GM21825 (cell line): ENCODE measurements around the gene CCDC78.
"Not testable (repeated sequence)": the region's sequence is repeated elsewhere in the genome, so short reads cannot be mapped to it uniquely, and the experiment has no call there.

Source experiments
- ATAC-seq: cut with Tn5 transposase; IDR thresholded peaks from one replicate; pipeline ENCODE4 v1.9.1; 2021; ENCODE audit warnings: mild to moderate bottlenecking, moderate library complexity; ENCODE audit not compliant: unreplicated experiment

The CCDC78 gene

DNA sequence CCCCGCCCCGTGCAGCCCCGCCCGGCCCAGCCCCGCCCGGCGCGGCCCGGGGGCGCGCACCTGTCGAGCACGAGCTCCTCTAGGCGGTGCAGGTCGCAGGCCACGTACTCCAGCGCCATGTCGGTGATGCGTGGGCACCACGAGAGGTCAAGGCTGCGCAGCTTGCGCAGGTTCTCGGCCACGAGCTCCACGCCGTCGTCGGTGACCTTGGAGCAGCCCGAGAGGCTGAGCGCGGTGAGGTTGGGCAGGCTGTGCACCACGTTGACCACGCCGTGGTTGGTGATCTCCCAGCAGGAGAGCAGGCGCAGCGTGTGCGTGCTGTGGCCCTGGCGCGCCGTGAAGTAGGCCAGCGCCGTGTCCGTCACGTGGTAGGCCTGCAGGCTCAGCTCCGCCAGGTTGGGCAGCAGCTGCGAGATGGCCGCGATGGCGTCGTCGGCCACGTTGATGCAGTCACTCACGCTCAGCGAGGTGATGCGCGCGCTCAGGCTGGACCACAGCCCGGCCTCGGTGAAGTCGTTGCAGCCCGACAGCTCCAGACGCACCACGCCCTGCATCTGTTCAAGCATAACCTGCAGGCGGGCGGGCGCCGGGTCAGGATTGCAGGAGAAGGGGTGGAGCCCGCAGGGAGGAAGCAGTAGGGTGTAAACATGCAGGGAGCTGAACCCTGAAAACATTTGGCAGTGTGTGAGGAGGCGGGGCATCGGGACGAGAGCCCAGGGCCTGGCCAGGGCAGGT, 30.7 kb downstream of the CCDC78 start:
- ATAC-seq, result no peak

DNA sequence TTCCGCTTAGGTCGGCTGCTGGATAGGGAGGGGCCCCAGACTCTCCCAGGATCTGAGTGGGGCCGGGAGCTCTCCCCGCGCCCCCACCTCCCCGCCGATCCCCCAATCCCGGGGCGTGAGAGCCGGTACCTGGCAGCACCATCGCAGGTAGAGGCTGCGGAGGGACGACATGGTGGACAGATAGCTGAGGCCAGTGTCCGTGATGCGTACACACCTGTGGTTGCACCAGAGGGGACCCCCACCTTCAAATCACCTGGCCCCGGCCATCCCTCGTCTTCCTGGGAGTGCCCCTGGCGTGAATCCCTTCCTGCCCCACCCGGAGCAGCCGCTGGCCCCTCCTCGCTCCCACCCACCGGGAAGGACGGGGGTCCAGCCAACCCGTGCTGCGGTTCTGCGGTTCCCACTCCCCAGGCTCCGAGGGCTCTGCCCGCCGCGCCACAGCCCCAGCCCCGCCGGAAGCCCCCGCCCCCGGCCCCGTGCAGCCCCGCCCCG, 31.3 kb downstream of the CCDC78 start:
- ATAC-seq, result no peak

DNA sequence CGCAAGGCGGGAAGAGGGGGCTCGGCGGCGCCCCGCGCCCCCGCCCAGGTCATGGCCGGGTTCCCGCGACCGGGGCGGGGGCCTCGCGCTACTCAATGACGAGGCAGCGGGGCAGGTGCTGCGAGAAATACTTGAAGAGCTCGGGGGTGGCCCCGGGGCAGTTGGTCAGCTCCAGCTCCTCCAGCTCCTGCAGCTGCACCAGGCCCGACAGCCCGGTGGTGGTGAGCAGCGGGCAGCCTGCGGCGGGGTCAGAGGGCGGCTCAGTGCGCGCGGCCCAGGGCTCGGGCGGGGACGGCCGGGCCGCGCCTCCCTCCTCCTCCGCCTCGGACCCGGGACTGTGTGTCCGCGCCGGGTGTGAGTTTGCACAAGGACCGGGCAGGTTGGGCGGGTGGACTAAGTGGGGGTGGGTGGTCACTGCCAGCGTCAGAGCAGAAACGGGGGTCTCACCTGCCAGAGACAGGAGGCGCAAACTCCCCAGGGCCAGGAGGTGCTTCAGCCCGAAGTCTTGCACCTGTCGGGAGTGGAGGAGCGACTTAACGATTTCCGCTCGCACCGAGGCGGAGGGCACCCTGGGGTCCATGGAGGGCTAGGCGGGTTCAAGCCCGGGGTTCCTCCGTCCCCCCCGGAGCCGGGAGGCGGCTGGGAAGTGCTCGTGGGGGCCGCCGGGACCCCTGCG, 31.9 kb downstream of the CCDC78 start:
- ATAC-seq, result no peak

DNA sequence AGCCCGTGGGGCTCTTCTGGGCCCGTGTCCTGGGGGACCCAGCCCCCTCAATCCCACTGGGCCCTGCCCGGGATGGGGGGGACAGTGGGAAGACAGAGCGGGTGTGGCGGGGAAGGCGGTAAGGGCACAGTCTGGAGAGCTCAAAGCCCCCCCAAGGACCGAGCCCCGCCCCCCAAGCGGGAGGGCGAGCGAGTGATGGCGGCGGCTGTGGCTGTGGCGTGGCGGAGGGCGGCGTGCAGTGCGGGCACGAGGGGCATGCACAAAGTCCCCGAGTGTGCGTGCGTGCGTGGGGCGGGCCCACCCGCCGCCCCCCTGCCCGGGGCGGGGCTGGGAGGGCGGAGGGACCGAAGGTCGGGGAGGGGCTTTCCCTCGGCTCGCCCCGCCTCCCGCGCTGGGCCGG, 32.5 kb downstream of the CCDC78 start:
- ATAC-seq, result no peak

DNA sequence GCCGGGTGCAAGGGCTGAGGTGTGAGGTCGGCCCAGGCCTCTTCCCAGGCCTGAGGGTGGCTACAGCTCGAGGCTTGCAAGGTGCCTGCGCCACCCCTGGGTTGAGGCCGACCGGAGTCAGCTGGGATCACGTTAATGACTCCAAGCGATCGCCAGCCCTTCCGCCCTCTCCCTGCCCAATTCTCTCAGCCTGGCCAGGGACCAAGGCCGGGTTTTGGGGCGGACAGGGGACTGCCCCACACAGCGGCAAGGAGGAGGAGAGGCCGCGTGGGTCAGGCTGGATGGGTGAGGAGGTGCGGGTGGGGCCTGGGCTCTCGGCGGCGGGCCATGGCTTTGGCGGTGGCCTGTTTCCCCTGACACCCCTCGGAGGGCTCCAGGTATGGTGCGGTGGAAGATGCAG, 32.9 kb downstream of the CCDC78 start:
- no peak for ATAC-seq

DNA sequence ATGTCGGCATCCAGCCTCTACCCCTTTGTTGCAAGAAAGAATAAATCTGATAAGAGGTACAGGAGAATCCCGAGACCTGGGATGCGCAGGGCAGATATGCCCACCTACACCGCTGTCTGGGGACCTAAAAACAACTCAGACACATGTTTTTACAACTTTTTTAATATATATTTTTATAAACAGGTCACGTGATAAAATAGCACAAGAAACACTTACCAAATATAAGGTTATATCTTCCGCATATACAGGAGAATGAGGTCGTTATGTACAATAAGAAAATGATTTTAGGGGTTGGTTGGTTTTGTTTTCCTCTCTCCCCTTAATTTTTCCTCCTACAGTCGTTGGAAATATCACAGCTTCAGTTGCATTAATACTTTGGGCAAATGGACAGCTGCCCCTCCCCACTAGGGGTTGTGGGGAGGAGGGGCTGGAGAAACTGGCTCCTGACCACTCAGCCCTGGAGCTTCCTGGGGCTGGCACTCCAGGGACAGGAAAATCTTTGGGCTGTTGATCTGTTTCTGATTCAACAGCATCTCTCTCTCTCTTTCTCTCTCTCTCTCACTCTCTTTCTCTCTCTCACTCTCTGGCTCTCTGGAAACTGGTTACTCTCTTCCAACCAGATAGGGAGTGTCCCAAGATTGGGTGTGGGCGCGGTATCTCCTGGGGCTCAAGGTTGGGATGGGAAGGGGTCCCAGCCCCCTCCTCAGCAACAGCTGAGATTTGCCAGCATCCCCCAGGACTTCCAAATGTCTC, 33.7 kb downstream of the CCDC78 start:
- ATAC-seq, result no peak

DNA sequence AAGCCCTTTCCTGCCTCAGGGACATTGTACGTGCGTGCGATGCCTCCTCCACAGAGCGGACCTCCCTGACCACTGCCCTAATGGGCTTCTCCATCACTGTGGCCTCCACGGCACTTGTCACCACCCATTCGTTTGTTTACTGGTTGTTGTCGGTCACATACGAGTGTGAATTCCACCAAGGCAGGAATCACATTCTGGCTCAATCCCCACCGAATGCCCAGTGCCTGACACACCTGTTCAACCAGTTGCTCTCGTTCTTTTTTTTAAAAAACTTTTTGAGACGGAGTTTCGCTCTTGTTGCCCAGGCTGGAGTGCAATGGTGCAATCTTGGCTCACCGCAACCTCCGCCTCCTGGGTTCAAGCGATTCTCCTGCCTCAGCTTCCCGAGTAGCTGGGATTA, 35.0 kb downstream of the CCDC78 start:
- ATAC-seq, result not testable (repeated sequence)

DNA sequence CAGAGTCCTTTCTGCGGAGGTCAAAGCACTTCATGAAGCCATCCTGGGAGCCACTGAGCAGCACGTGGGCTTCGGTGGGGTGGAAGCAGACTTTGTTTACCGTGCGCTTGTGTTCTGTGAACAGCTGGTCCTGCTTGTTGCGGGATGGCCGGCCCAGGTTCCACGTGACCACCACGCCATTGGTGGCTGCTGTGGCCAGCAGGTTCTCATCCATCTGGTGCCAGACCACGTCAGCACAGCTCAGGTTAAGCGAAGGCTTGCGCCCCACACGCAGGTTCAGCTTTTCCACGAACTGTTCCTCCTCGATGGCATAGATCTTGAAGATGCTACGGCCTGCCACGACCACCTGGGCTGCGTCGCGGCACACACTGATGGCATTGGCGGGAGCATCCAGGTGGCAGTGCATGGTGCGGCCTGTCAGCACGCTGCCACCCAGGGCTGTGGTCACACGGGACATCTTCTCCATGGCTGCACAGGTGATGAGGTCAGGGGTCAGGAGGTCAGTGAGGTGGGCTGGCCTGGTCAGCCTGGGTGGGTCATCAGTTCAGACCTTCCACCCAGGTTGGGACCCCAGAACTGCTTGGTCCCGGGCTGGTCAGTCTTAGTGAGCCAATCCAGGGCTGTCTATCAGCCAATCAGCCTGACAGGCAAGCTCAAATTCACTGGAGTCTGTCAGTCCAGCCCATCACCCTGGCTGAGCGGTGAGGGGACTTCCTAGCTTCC, 36.9 kb downstream of the CCDC78 start:
- ATAC-seq, result no peak

DNA sequence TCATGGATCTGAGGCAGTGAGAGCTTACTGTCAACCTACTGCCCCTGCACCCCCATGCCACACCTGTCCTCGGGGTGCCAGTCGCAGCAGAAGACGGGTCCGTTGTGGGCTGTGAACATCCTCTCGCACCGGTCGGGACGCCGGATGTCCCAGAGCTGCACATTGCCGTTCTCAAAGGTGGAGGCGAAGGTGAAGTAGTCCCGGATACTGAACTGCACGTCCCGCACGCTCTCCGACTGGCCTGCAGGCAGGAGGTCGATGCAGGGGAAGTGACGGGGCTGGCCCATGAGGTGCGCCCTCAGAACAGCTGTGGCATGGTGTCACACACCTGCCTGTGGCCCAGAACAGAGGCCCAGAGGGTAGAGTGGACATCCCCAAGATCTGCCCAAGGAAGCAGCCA, 38.7 kb downstream of the CCDC78 start:
- ATAC-seq, result no peak

DNA sequence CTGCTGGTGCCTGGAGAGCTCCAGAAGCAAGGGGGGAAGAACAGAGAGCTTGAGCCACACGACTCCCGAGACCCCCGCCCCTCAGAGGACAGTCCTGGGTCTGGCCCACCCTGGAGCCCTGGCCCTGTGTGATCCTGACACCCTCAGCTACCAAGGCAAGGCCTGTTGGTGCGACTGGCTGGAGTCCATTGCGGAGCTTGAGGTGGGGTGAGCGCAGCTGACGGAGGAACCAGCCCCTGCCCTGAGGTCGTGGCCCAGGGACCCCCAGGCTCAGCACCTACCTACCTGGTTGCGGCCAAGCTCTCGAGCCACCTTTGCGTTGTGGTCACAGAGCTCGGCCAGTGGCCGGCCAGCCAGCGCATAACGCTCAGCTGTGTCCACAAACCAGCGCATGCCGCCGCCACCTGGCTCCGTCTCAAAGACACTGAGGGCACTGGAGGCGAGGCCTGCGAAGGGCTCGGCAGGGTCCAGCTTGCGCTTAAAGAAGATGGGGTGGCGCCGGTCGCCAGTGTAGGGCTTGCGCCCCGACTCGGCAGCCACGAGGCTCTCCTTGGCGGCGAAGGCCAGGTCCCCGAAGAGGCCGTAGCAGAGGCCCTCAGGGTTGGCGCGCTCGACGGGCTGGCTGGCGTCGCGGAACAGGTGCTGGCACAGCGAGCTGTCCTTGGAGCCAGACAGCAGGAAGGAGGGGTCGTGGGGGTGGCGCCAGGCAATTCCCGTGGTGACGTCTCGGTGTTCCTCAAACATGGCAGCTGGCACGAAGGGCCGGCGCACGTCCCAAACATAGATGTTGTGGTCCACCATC, 39.6 kb downstream of the CCDC78 start:
- ATAC-seq, result no peak

DNA sequence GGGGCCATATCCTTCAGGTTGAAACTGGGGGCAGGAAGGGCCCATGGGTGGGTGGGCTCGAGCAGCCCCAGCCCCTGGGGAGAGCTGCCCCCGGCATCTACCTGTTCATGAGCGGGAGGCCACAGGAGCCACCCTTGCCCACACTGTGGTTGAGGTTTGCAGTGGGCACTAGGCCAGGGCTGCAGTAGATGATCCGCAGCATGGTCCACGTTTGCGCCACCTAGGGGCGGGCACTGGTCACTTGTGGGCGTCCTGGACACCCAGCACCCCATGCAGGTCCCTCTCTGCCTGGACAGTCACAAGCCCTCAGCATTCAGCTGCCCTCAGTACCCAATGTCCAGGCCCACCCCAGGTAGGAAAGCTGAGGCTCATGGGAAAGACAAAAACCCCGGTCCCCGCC, 40.3 kb downstream of the CCDC78 start:
- no peak for ATAC-seq

DNA sequence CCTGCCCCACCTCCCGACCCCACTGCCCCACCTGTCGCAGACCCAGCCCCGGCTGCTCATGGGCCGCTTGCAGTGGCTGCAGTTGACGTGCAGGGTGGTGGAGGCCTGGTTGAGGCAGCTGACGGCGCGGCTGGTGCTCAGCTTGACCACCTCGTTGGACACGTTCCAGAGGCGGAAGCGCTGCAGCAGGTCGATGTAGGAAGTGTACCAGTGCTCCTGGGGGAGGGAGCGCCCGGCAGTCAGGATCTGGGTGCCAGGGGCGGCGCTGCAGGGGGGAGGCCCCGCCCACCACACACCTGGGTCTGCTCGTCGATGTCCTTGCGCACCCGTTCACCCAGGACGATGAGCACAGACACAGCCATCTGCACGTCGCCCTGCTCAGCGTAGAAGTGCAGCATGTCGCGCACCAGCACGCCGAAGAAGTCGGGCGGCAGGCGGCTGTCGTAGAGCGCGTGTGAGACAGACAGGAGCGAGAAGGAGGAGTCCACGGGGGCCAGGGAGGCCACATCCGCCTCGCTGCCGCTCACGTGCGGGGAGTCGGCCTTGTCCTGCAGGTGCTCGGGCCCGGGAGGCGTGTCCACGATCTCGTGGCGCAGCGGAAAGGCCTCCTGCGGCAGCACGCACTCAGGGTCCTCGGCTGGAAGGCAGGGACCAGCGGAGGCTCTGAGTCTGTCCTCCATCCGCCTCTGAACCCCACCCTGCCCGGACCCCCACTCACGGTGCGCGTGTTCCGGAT, 41.1 kb downstream of the CCDC78 start:
- ATAC-seq, result no peak

DNA sequence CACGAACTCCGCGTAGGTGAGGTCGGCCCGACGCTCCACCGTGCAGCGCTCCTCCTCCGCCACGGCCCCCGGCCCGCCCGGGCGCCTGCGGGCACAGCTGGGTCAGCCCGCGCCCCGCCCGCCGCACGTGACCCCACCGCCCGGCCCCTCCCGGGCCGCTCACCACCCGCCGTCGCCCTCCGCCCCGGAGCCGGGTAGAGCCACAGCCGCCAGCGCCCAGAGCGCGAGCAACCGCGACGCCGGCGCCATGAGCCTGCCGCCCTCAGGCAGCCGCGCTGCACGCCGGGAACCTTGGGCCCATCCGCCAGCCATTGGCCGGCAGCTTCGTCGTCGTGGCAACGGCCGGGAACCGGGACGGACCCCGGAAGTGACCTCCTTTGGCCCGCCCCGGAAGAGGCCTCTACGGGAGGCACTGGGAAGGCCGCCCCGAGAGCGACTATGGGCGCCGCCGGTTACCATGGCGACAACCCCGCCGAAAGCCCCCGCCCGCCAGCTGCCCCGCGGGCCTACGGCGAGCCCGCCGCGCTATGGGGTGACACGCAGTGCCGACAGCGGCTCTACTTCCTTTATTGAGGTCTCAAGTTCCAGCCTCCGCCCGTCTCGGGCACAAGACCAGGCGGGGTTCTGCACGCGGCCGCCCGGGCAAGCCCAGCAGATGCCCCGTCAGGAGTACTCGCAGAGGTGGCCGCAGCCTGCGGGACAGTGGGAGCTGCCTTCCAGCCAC, 42.0 kb downstream of the CCDC78 start, which contains the start of gene JMJD8:
JMJD8 (minus strand) TSS at position 264 of the 724 bp plus-strand sequence; CDS start at position 249, 15 bp downstream.
- ATAC-seq, result peak; percentile 47

DNA sequence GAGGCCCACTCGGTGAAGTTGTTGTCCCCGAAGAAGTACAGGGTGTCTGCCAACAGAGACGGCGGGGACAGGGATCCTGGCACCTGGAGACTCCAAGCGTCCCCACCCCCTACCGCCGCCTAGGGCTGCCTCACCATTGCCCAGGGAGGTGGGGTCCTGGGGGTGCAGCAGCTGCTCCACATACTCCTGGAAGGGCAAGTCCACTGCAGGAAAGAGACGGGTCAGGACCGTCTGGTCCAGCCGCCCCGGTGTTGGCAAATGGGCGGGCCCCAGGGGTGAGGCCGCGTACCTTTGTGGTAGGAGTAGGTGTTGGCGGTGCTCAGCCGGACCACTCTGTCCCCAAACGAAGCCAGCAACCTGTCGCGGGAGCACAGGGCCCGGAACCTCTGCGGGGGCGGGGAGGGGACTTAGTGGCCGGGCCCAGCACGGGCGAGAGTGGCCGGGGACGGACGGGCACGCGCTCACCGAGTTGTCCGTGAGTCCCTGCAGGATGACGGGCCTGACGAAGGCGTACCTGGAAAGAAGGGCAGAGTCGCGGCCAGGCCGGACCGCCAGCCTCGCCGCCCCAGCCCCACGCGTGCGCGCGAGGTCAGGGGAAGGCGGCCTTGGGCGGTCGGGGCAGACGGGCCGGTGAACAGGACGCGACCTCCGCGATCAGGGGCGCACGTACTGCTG, 42.7 kb downstream of the CCDC78 start:
- no peak for ATAC-seq

DNA sequence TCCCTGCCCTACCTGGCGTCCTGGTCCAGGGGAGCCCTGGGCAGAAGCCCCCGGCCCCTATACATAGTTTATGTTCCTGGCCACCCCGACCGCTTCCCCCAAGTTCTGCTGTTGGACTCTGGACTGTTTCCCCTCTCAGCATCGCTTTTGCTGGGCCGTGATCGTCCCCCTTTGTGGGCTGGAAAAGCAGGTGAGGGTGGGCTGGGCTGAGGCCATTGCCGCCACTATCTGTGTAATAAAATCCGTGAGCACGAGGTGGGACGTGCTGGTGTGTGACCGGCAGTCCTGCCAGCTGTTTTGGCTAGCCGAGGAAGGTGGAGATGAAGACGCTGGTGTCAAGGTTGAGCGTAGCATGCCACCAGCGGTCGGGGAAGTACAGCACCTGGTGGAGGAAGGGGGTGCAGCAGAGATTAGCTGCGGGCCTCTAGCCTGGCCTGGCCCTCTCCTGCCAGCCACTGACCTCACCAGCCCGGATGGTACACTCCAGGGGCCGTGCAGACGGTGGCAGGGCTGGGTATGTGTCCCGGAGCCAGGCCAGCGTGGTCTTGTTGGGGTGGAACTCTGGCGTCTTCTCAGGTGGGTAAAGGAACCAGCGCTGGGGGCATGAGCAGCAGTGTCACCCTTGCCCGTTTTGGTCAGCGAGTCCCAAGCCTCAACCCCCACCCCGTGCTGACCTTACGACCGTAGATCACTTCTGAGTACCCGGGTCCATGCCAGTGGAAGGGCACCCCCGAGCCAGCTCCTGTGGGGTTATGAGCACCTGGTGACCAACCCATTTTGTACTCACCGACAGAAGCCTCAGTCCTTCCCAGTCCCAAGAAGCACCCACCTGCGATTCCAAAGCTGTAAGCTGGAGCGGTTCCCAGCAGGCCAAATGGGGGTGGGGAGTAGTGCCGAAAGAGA, 43.5 kb downstream of the CCDC78 start:
- no peak for ATAC-seq

DNA sequence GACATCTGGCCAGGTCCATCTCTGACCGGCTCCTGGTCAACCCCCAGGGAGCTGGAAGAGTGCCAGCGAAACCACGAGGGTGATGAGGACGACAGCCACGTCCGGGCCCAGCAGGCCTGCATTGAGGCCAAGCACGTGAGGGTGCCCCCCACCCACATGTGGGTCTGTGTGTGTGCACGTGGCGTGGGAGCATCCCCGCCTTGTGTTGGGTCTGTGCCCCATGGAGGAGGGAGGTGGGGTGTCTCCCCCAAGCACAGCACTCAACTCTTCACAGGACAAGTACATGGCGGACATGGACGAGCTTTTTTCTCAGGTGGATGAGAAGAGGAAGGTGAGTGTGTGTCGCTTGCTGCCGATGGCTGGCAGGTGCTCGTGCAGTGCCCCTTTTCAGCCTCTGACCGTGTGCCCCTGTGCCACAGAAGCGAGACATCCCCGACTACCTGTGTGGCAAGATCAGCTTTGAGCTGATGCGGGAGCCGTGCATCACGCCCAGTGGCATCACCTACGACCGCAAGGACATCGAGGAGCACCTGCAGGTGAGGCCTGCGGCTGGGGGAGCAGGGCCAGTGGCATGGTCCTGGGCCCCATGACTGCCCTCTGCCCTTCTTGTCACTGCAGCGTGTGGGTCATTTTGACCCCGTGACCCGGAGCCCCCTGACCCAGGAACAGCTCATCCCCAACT, 44.4 kb downstream of the CCDC78 start:
- no peak for ATAC-seq
